Dendritic cell treated with granulocyte-macrophage colony-stimulating factor and Interleukin-4, amounts not matched to agents 40 ng/mL and 50 ng/mL, for 4 days (primary cell): Measurements from ENCODE around the gene ITPKB.
A peak's percentile ranks its signal among the peaks of the same experiment; 100 is the strongest.

Experiments
- H3K27ac Mint-ChIP-seq: one replicate; pipeline ENCODE4 v1.8.0; 2022; ENCODE audit warnings: mild to moderate bottlenecking, mixed read lengths
- H3K27me3 Mint-ChIP-seq: one replicate; pipeline ENCODE4 v1.8.0; 2022; ENCODE audit warnings: mild to moderate bottlenecking, mixed read lengths
- H3K36me3 Mint-ChIP-seq: one replicate; pipeline ENCODE4 v1.8.0; 2022; ENCODE audit warnings: low read depth, mixed read lengths
- H3K4me1 Mint-ChIP-seq: one replicate; pipeline ENCODE4 v1.8.0; 2022; ENCODE audit warnings: low read depth, mixed read lengths
- H3K4me3 Mint-ChIP-seq: one replicate; pipeline ENCODE4 v1.8.0; 2022; ENCODE audit warnings: mild to moderate bottlenecking, moderate library complexity, mixed read lengths
- H3K9me3 Mint-ChIP-seq: one replicate; pipeline ENCODE4 v1.8.0; 2022; ENCODE audit warnings: mixed read lengths
- intact Hi-C: fragments of 100-400 bp; cut with micrococcal nuclease; formaldehyde crosslinking; loops from one replicate; pipeline ENCODE4 v1.15.0; 2022

Gene ITPKB

DNA sequence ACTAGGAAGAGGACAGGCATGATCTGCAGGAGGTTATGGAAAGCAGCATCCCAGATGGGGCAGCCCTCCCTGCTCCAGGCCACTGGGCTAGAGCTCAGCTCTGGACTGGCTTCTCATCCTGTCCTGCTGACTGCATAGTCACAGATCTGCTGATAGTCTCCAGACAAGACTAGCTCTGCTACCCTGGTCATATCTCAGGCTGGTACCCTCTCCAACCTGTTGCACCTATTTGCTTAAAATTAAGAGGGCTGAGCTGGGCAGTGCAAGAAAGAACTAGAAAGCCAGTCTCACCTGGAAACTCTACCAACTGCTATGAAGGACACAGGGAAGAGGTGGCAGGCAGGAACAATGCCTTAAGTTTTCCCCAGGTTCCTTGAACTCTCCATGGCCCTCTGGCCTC, 40.4 kb downstream of the ITPKB start:
- Mint-ChIP-seq H3K27ac (no peak overlapping the region), H3K36me3 (peaks cover 16% of the 10 kb centered on the region), H3K4me3 (no peak overlapping the region), H3K9me3 (no peaks in the 10 kb centered on the region), H3K4me1 (peaks cover 46% of the 10 kb centered on the region), H3K27me3 (no peaks in the 10 kb centered on the region)
- intact Hi-C loops: no loop called here

DNA sequence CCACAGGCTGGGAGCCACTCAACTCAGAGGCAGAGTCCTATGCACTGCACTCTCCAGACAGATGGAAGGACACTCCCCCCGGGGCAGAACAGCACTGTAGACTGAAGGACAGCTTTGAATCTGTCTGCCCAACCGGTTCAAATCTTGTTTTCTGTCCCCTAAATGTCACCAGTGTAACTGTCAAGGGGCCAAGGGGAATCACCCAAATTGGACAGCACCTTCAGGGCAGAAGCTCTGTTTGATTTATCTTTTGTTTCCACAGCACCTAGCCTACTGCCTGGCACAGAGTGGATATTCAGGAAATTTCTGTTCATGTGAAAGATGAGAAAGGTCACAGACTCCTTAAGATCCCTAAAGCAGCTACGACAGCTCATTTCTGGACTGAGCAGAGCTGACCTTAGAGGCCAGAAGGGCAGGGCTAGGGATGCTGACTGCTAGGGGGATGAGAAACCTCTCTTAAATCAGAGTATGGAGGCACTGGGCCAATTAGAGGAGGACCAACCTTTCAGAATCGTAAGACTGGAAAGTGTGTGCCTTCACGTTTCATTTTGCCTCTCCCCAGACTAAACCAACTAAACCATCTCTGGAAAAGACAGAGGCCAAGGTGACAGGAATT, 41.0 kb downstream of the ITPKB start:
- Mint-ChIP-seq H3K27ac (peak overlapping the region; percentile 60), H3K9me3 (no peaks in the 10 kb centered on the region), H3K4me1 (peaks cover 46% of the 10 kb centered on the region), H3K36me3 (peaks cover 19% of the 10 kb centered on the region), H3K27me3 (no peaks in the 10 kb centered on the region), H3K4me3 (no peak overlapping the region)
- intact Hi-C loops: no loop called here

DNA sequence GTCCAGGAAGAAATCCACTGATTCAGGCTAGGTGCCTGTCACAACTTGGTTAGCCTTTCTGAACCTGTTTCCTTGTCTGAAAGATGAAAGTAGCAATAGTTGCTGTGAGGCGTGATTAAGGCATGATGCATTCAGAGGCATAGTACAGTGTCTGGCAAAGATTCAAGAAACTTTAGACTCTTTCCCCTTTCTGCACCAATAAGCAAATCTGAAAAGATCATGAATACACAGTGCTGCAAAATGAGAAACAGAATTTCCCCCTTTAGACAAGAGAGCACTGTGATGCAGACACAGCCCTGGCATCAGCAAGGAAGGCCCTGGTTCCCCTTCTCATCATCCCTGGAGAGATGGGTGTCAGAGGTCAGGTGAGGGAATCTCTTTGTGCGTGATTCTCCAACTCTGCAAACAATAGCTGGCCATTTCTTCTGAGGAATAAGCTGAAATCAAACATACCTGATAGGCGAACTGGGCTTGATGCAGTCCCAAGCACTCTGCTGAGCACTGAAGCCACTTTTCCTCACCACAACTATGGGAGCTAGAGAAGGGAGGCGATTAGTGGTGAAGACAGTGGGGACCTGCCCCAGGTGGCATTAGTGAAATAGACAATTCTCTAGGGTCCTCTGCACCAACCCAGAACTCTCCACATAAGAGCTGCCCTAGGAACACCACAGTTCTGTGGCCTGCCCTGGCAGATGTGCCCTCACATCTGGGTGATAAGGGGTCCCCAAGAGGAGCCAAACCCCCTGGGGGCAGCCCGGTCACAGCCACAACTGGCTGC, 41.7 kb downstream of the ITPKB start:
- peaks cover 25% of the 10 kb centered on the region for H3K36me3 Mint-ChIP-seq
- H3K4me1 Mint-ChIP-seq: peaks cover 43% of the 10 kb centered on the region
- intact Hi-C loops: no loop called here
- H3K4me3 Mint-ChIP-seq: no peak overlapping the region
- H3K9me3 Mint-ChIP-seq: no peaks in the 10 kb centered on the region
- no peaks in the 10 kb centered on the region for H3K27me3 Mint-ChIP-seq
- H3K27ac Mint-ChIP-seq: peak overlapping the region; percentile 60

DNA sequence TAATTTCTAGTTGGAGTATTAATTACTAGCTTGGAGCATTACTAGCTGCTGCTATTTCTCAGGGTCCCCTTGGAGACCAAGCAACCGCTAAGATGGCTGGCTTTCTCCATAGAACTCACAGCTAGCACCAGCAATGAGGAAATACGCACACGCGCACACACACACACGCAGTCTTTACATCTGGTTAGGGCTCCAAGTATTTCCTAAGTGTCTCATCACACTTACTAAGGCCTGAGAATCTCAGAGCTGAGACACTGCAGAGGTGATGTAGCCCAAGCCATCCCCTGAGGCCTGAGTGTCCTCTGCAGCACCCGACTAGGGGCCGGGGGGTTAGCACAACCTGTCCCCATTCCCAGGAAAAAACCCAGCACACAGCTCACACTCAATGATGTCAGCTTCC, 42.5 kb downstream of the ITPKB start:
- no peaks in the 10 kb centered on the region for H3K9me3 Mint-ChIP-seq
- peaks cover 30% of the 10 kb centered on the region for H3K36me3 Mint-ChIP-seq
- peaks cover 43% of the 10 kb centered on the region for H3K4me1 Mint-ChIP-seq
- H3K4me3 Mint-ChIP-seq: no peak overlapping the region
- intact Hi-C loops: no loop called here
- H3K27ac Mint-ChIP-seq: no peak overlapping the region
- H3K27me3 Mint-ChIP-seq: no peaks in the 10 kb centered on the region

DNA sequence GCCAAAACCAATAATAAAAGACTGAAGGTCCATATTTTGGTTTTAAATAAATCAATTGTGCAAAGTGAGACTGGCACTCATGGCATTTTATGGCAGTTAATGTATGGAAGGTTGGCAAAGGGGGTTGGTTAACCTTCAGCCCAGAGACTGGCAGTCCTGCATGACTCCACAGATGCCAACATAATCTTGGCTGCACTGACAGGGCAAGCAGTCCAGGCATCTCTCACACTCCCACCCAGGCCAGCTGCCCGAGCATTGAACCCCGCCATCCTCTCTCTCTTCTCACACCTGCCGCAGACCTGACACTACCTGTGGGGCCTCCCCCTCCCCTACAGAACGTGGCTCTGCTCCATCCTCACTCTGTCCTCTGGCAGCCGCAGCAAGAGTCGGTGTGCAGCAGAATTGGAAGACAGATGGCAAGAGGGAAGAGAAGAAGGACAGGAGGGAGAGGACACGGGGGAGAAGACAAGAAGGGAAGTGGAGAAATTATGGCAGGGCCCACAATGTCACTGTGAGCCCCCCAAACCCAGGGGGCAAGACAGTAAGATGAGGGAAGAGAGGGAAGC, 43.7 kb downstream of the ITPKB start:
- H3K4me1 Mint-ChIP-seq: peaks cover 46% of the 10 kb centered on the region
- H3K27me3 Mint-ChIP-seq: no peaks in the 10 kb centered on the region
- peaks cover 39% of the 10 kb centered on the region for H3K36me3 Mint-ChIP-seq
- no peak overlapping the region for H3K4me3 Mint-ChIP-seq
- intact Hi-C loops: no loop called here
- H3K9me3 Mint-ChIP-seq: no peaks in the 10 kb centered on the region
- peak overlapping the region; percentile 17 for H3K27ac Mint-ChIP-seq

DNA sequence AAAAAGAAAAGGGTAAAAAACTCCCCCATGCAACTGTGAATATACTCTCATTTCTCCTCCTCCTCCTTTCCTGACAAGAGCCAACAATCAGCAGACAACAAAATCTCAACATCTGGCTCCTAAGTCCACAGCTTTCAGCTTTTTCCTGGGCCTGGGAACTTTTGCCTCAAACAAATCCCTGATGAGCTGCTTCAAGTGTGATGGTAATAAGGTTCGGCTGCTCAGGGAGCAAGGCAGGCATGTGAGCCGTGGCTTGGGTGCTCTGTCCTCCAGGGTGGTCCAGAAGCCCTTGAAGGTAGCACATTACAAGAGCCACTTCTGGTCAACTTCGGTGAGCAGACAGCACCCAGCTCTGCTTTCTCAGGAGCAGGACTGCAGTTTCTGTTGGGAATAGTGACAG, 46.3 kb downstream of the ITPKB start:
- Mint-ChIP-seq H3K4me1 (peaks cover 51% of the 10 kb centered on the region), H3K27me3 (no peaks in the 10 kb centered on the region), H3K36me3 (peaks cover 40% of the 10 kb centered on the region), H3K27ac (no peak overlapping the region), H3K4me3 (no peak overlapping the region), H3K9me3 (no peaks in the 10 kb centered on the region)
- intact Hi-C loops: no loop called here

DNA sequence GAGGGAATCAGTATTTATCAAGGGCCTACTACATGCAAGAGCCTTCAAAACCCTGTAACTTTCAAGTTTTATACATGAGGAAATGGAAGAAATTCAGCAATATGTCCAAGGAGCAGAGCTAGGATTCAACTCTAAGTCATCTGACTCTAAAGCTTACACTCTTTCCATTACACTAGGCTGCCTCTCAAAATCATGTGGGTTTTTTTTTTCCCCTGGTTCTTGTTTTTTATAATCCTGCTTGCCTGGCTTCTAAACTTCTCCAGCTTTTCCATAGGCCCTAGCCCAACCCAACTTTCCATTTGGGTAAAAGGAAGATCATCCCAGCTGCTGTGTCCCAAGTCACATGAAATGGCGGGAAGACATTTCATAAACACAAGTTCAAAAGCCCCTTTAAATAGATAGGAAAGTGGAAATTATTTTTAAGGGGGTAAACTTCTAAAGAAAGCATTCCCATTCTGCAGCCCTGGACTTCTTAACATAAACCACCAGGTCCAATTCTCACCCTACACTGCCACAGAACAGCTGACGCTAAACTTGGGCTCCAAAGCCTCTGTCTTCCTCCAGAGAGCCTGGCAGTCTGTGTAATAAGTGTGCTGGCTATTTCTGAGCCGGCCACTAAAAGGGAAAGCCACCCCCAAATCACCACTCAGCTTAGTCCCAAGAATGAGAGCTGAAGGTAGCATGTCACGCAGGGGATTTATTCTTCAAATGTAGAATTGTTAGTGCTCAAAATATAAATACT, 46.9 kb downstream of the ITPKB start:
- Mint-ChIP-seq H3K27me3 (no peaks in the 10 kb centered on the region), H3K4me3 (no peak overlapping the region), H3K9me3 (no peaks in the 10 kb centered on the region), H3K27ac (no peak overlapping the region), H3K4me1 (peaks cover 49% of the 10 kb centered on the region), H3K36me3 (peaks cover 40% of the 10 kb centered on the region)
- intact Hi-C loops: no loop called here

DNA sequence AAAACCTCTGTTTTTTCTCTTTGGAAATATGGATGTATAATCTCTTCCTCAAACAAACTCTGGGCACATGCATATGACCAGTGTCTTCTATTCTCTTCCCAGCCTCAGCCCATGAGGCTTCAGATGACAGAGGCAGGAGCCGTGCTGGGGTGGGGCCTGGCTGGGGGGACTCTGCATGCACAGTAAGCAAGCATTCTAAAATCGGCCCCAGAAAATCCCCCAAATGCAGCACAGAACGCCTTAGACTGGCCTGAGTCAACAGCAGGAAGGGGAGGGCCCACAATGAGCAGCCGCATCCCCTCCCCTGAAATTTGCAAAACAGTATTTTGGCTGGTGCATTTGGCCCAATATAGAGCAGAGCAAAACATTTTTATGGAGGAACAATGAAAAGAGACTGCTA, 47.8 kb downstream of the ITPKB start:
- no peak overlapping the region for H3K27ac Mint-ChIP-seq
- intact Hi-C loops: no loop called here
- peaks cover 40% of the 10 kb centered on the region for H3K36me3 Mint-ChIP-seq
- no peaks in the 10 kb centered on the region for H3K9me3 Mint-ChIP-seq
- peaks cover 51% of the 10 kb centered on the region for H3K4me1 Mint-ChIP-seq
- H3K27me3 Mint-ChIP-seq: no peaks in the 10 kb centered on the region
- no peak overlapping the region for H3K4me3 Mint-ChIP-seq

DNA sequence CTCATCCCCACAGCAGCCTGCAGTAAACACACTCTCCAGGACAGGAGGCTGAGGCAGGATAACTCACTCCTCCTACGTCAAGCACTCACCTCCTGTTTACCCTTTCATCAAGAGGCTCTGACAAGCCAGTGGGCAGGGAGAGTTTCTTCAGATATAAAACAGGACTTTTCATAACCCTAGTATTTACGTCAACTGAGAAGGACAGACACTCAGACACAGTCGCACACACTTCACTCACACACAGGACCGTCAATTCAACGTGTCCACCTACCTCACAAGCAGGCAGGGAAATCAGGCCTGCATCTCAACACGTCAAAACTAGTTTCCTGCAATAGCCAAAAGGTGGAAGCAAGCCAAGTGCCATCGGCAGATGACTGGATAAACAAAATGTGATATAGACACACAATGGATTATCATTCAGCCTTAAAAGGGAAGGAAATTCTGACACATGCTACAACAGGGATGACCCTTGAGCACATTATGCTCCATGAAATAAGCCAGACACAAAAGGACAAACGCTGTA, 48.6 kb downstream of the ITPKB start:
- Mint-ChIP-seq H3K27ac (peak overlapping the region; percentile 49), H3K9me3 (no peaks in the 10 kb centered on the region), H3K27me3 (no peaks in the 10 kb centered on the region), H3K4me1 (peaks cover 57% of the 10 kb centered on the region), H3K36me3 (peaks cover 41% of the 10 kb centered on the region), H3K4me3 (no peak overlapping the region)
- intact Hi-C loops: no loop called here

DNA sequence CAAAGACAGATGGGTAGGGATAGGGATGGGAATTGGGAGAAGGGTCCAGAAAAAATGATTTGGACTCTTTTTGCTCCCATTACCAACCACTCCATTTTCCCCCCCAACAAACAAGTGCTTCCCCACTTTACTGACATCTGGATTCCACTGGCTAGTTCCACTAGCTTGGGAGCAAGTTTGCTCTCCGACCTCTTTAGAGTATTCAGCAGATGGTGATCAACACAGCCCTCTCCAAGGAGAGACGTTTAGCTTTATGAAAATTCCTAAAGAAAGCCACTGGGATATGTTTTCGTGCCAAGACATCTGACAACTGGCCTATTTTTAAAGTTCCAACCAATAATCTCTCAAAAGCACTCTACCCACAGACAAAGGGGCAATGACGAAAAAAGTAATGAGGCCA, 50.3 kb downstream of the ITPKB start:
- intact Hi-C loops: no loop called here
- Mint-ChIP-seq H3K27ac (no peak overlapping the region), H3K9me3 (no peaks in the 10 kb centered on the region), H3K4me1 (peaks cover 64% of the 10 kb centered on the region), H3K36me3 (peaks cover 54% of the 10 kb centered on the region), H3K4me3 (no peak overlapping the region), H3K27me3 (no peaks in the 10 kb centered on the region)

DNA sequence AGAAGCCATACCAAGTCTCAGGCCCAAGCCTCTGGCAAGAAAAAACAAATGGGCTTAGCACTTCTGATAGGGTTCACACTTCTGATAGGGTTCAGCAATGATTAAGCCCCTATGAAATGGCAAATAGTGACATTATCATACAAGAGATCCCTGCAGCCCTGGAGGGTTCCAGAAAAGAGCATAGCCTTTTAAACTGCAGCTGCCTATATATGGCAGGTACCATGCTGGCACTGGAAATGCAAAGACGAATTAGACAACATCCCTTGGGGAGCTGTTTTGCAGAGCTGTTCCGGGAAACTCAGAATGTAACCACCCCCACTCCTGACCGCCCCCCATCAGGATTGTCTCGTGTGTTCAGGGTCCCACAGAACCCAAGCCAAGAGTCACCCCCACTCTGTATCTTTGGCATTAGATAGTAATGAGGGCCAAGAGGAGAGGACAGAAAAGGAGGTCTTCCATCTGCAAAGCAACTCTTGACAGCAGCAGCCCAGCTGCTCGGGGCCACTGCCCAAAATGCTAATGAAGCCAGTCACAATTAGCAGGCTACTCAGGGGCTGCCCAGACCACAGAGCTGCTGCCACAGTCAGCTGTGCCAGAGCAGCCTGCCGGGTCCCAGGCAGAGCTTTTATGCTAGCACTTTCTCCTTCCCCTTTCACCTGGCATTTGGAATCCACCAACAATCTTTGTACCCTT, 50.9 kb downstream of the ITPKB start:
- H3K27ac Mint-ChIP-seq: no peak overlapping the region
- peaks cover 68% of the 10 kb centered on the region for H3K4me1 Mint-ChIP-seq
- no peaks in the 10 kb centered on the region for H3K27me3 Mint-ChIP-seq
- H3K36me3 Mint-ChIP-seq: peaks cover 55% of the 10 kb centered on the region
- H3K4me3 Mint-ChIP-seq: no peak overlapping the region
- no peaks in the 10 kb centered on the region for H3K9me3 Mint-ChIP-seq
- intact Hi-C loops: no loop called here

DNA sequence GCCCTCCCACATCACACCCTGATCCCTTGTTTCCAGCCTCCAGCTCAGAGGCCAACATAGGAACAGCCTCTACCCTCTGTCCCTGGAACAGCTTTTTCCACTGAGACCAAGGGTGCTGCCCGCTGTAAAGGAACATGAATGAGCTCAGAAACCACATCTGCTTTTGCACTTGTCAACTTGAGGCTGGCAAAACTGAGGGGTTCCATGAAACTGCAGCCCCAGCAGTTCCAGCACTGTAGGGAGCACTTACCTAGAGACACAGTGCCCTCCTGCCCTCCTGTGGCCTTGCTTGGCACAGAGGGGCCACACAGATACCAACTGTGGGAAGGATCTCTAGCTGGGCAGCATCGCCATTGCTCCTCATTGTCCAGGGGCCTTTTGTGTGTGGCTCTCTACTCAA, 51.7 kb downstream of the ITPKB start:
- Mint-ChIP-seq H3K36me3 (peaks cover 47% of the 10 kb centered on the region), H3K27ac (peak overlapping the region; percentile 68), H3K4me1 (peaks cover 71% of the 10 kb centered on the region), H3K4me3 (no peak overlapping the region), H3K27me3 (no peaks in the 10 kb centered on the region), H3K9me3 (no peaks in the 10 kb centered on the region)
- intact Hi-C loops: no loop called here
